ENCODE measurements around the gene CCBE1. TPM values are rescaled to one million over a fixed set of nuclear protein-coding genes. Genes with fewer than 3 reads are reported as not detected.

CCBE1 gene
- total RNA-seq, 2 experiments from 2014 or later: not detected

DNA sequence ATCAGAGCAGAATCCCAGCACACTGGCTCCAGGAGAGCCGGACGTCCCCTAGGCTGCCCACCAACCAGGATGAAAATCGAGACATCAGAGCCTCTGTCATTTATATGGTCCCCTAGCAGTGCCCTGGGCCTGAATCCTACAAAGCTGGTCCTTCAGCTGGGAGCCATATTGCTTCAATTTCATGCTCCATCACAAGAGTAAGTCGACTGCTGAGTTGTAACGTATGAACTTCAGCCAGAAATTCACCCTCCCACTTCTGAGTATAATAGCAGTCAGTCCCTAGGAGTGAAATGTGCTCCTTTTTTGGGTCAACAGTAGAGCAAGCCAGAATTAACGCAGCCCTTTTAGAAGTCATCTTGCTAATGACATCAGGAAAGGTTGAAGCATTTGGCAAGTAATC is 126.4 kb downstream of the CCBE1 start:
- ChIA-PET CTCF (no interaction called here), POLR2A (no interaction called here)
- Mint-ChIP-seq H3K4me3 (no peak overlapping the region), H3K36me3 (ENCODE audit: low read depth) (no peaks in the 10 kb centered on the region), H3K27ac (no peak overlapping the region), H3K27me3 (peaks cover 4% of the 10 kb centered on the region), H3K9me3 (no peaks in the 10 kb centered on the region), H3K4me1 (no peaks in the 10 kb centered on the region)
- no peak for DNase-seq

DNA sequence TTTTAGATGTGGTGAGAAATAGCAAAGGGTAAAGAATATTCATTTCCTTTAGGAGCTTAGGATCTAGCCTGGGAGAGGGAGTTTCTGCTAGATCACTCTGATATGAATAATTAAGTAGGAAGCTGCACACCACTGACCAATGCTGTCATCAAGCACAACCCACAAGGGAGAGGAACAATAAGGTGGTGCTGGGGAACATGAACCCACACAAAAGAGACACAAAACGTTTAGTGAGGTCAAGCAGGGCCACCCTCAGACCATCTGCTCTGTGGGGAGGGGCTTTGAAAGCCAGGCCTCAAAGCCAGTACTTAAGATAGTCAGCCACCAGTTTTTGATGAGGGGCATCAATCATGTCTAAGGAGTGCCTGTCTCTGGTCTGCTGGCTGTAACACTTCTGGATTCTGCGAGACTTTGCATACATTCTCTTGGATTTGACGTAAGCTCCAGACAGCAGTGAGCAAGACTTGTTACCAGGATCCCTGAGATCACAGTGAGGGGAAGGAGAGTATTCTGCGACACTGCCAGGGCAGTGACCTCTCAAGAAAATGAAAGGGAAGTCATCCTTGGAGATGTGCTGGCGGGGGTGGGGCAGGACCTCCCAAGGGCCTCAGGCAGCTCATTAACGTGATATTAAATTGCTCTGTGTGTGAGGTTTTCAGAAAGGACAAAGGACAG is 127.0 kb downstream of the CCBE1 start:
- Mint-ChIP-seq H3K4me3 (no peak overlapping the region), H3K4me1 (no peaks in the 10 kb centered on the region), H3K36me3 (ENCODE audit: low read depth) (no peaks in the 10 kb centered on the region), H3K9me3 (no peaks in the 10 kb centered on the region), H3K27ac (no peak overlapping the region), H3K27me3 (peaks cover 4% of the 10 kb centered on the region)
- ChIA-PET CTCF (interaction anchor here (1.0 kb wide), 1 partner anchor 11 kb away, joined by 3 read pairs; no protein-coding TSS in a partner anchor), POLR2A (no interaction called here)
- no peak for DNase-seq

DNA sequence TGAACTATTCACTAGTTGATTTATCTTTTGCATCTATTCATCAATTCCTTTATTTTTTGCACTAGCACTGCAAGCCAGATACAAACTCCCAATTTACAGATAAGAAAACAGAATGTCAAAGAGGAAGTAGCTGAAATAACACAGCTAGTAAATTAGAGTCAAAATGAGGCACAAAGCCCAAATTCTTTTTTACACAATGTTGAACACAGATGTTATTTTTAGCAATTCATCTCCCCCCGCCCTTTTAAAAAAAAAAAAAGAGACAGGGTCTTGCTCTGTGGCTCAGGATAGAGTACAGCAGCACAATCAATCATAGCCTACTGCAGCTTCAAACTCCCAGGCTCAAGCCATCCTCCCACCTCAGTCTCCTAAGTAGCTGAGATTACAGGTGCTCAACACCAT is 127.8 kb downstream of the CCBE1 start:
- H3K27me3 Mint-ChIP-seq: peaks cover 4% of the 10 kb centered on the region
- CTCF ChIA-PET: interaction anchor here (0.6 to 1.0 kb wide), 2 partner anchors 12 to 269 kb away, joined by 3 to 4 read pairs; no protein-coding TSS in a partner anchor

DNA sequence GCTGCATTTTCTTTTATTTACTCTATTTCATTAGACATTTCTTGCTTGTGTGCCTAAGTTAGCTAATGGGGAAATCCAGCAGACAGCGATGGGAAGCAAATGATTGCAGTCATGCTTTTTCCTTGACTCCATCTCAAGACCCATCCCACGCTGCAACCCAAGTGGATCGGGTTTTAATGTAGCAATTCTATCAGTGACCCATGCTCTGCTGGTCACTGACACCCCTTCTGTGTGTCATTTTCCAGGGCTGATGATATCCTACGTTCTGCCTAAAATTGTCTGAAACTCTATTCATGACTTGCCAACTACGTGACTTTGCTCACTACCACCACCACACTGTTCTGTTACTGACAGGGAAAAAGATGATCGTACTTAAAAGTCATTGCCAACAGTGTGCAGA is 129.8 kb downstream of the CCBE1 start:
- ChIA-PET CTCF (no interaction called here), POLR2A (no interaction called here)

More for the DNA sequence above, 127.8 kb downstream of the CCBE1 start:
- no peaks in the 10 kb centered on the region for H3K9me3 Mint-ChIP-seq
- no peaks in the 10 kb centered on the region for H3K36me3 Mint-ChIP-seq (ENCODE audit: low read depth)
- no peak for DNase-seq
- POLR2A ChIA-PET: no interaction called here
- H3K4me3 Mint-ChIP-seq: no peak overlapping the region
- no peaks in the 10 kb centered on the region for H3K4me1 Mint-ChIP-seq
- H3K27ac Mint-ChIP-seq: no peak overlapping the region

DNA sequence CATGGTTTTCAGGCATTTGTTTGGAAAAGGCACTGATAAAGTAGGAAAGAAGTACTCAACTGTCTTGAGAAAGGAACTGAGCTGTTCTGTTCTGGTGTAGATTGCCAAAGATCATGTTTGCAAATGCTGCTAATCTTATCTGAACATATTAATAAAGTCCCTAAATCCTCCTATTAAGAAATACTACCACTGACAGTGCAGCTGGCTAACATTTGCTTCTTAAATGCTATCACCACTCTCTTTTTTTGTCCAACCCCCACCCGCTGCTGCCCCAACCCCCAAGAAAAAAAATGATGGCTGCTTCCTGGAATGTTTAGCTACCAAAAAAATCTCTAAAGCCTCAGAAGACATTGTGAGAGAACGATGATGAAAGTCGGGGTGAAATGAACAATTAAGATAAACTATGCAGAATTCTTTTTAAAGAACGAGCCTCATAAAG is 130.7 kb downstream of the CCBE1 start:
- CTCF ChIA-PET: no interaction called here
- POLR2A ChIA-PET: no interaction called here
- H3K4me1 Mint-ChIP-seq: no peaks in the 10 kb centered on the region
- no peaks in the 10 kb centered on the region for H3K36me3 Mint-ChIP-seq (ENCODE audit: low read depth)
- H3K4me3 Mint-ChIP-seq: no peak overlapping the region
- no peaks in the 10 kb centered on the region for H3K9me3 Mint-ChIP-seq
- no peak overlapping the region for H3K27ac Mint-ChIP-seq
- H3K27me3 Mint-ChIP-seq: peaks cover 4% of the 10 kb centered on the region
- no peak for DNase-seq

More for the DNA sequence above, 129.8 kb downstream of the CCBE1 start:
- no peaks in the 10 kb centered on the region for H3K9me3 Mint-ChIP-seq
- no peak overlapping the region for H3K4me3 Mint-ChIP-seq
- H3K36me3 Mint-ChIP-seq (ENCODE audit: low read depth): no peaks in the 10 kb centered on the region
- peaks cover 4% of the 10 kb centered on the region for H3K27me3 Mint-ChIP-seq
- H3K27ac Mint-ChIP-seq: no peak overlapping the region
- no peaks in the 10 kb centered on the region for H3K4me1 Mint-ChIP-seq
- DNase-seq: no peak

DNA sequence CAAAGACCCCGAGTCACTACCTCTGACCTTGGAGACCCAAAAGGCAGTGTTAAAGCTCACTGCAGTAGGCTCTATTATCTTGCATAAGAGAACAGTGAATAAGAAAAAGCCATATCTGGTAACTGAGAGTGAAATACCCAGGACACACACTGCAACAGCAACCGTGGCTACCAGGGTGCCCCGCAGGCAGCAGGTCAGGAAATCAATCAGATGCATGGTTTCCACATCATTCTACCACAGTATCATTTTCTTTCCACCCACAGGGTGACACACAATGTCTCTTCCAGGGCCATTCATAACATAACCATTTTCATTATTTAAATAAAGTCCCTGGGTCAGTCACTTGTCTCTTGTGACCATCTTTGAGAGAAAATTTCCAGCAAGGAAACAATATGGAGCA is 131.3 kb downstream of the CCBE1 start:
- Mint-ChIP-seq H3K27ac (no peak overlapping the region), H3K4me3 (no peak overlapping the region), H3K36me3 (ENCODE audit: low read depth) (no peaks in the 10 kb centered on the region), H3K27me3 (peaks cover 4% of the 10 kb centered on the region), H3K4me1 (no peaks in the 10 kb centered on the region), H3K9me3 (no peaks in the 10 kb centered on the region)
- no peak for DNase-seq
- CTCF ChIA-PET: no interaction called here
- POLR2A ChIA-PET: no interaction called here

DNA sequence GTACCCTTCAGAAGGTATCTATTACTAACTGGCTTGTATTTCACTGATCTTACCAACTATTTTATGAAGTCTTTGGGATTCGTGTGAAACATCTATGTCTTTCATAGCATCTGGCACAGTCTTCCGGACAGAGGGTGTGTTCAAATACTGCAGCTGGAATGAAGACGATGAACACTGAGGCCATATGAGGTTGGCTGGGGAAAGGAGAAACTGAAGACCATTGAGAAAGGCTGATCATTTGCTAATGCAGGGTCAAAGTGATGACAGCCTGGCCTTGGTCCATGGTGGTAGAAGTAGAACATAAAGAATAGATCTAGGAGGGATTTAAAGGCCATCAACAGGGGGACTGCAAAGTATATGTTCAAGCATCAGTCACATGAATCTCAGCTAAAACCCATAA is 132.7 kb downstream of the CCBE1 start:
- DNase-seq: no peak
- no peak overlapping the region for H3K4me3 Mint-ChIP-seq
- no peak overlapping the region for H3K27ac Mint-ChIP-seq
- CTCF ChIA-PET: no interaction called here
- no peaks in the 10 kb centered on the region for H3K4me1 Mint-ChIP-seq
- H3K36me3 Mint-ChIP-seq (ENCODE audit: low read depth): no peaks in the 10 kb centered on the region
- no peaks in the 10 kb centered on the region for H3K9me3 Mint-ChIP-seq
- H3K27me3 Mint-ChIP-seq: peaks cover 4% of the 10 kb centered on the region
- POLR2A ChIA-PET: no interaction called here

DNA sequence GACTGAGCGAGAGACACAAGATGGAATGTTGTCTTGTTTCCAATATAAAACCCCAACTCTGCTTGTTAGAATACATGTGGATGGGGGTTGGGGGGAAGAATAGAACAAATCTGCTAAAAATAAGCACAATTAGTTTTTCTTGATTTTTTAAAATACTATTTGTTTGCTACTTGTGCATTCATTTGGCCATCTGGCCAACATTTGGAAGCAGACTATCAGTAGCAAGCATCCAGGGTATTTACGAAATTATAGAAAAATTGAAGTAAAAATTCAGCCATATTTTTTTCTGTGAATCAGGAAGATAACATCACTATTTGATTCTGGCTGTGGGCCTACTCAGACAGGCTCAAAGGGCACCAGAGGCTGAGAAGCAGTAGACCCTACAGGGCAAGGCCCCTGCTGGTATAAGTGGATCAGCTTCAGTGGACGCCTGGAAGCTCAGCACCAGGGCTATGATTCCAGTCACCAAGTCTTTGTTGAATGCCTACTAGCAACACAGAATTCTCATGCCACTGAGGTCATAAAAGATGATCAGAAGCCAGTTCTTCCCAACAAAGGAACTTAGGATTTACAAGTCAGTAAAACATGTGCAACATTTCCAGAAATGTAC is 133.9 kb downstream of the CCBE1 start:
- H3K4me1 Mint-ChIP-seq: no peaks in the 10 kb centered on the region

DNA sequence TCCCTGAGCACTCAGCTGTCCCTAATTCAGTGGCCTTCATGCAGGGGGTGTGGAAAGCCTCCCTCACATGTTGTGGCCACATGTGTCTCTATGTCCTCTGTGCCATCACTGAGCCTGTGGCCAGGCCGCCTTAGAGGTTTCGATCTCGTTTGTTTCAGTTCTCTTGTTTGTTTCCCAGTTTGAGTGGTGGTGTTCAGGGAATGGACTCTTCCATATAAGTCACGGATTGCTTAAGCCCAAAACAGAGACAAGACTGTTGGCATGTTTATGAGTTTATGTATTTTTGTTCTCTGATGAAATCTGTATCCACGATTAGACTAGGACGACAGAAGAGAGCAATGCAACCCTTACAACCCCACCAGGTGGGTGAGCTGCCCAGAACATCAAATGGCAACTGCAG is 134.5 kb downstream of the CCBE1 start:
- POLR2A ChIA-PET: no interaction called here
- CTCF ChIA-PET: no interaction called here
- H3K36me3 Mint-ChIP-seq (ENCODE audit: low read depth): no peaks in the 10 kb centered on the region
- no peaks in the 10 kb centered on the region for H3K9me3 Mint-ChIP-seq
- no peak overlapping the region for H3K4me3 Mint-ChIP-seq
- no peak for DNase-seq
- no peaks in the 10 kb centered on the region for H3K4me1 Mint-ChIP-seq
- peaks cover 2% of the 10 kb centered on the region for H3K27me3 Mint-ChIP-seq
- H3K27ac Mint-ChIP-seq: no peak overlapping the region

More for the DNA sequence above, 133.9 kb downstream of the CCBE1 start:
- ChIA-PET POLR2A (no interaction called here), CTCF (no interaction called here)
- Mint-ChIP-seq H3K4me3 (no peak overlapping the region), H3K9me3 (no peaks in the 10 kb centered on the region), H3K27ac (no peak overlapping the region), H3K36me3 (ENCODE audit: low read depth) (no peaks in the 10 kb centered on the region), H3K27me3 (peaks cover 2% of the 10 kb centered on the region)
- no peak for DNase-seq

DNA sequence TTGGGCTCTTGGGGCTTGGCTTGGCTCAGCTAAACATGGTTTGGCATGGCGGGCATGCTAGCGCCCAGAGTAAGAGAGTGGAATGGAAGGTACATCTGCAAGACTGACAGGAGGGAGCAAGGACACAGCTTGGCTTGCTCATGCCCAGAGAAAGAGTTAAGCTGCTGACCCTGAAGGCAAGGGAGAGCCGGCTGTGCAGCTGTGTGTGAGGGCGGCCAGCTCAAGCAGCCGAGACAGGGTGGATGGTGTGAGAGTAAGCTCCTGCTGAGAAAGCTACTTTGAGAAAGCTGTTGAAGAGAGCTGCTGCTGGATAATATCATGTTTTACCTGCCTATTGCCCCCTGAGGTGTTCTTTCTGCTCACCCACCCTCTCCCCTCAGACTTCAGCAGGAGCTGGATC is 135.6 kb downstream of the CCBE1 start:
- Mint-ChIP-seq H3K36me3 (ENCODE audit: low read depth) (no peaks in the 10 kb centered on the region), H3K27ac (no peak overlapping the region), H3K27me3 (no peaks in the 10 kb centered on the region), H3K4me3 (no peak overlapping the region), H3K4me1 (no peaks in the 10 kb centered on the region), H3K9me3 (no peaks in the 10 kb centered on the region)
- no peak for DNase-seq
- CTCF ChIA-PET: no interaction called here
- POLR2A ChIA-PET: no interaction called here

DNA sequence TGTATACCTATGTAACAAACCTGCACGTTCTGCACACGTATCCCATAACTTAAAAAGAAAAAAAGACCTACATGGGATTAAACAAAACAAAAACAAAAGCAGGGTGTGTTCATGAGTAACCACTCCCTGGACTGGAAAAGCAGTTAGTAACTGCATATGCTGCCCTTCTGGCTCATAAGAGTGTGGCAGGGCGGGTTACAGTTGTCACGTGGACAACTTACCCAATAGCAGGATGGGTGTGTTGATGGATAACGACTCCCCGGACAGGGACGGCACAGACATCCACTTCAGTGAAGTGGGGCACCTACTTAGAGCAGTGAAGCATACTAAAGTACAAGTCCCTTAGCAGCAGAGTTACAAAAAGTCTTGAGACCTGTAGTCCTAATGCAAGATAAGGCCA is 136.7 kb downstream of the CCBE1 start:
- Mint-ChIP-seq H3K36me3 (ENCODE audit: low read depth) (no peaks in the 10 kb centered on the region), H3K4me3 (no peak overlapping the region), H3K27ac (no peak overlapping the region), H3K9me3 (no peaks in the 10 kb centered on the region), H3K27me3 (no peaks in the 10 kb centered on the region), H3K4me1 (no peaks in the 10 kb centered on the region)
- ChIA-PET POLR2A (no interaction called here), CTCF (no interaction called here)
- DNase-seq: no peak

DNA sequence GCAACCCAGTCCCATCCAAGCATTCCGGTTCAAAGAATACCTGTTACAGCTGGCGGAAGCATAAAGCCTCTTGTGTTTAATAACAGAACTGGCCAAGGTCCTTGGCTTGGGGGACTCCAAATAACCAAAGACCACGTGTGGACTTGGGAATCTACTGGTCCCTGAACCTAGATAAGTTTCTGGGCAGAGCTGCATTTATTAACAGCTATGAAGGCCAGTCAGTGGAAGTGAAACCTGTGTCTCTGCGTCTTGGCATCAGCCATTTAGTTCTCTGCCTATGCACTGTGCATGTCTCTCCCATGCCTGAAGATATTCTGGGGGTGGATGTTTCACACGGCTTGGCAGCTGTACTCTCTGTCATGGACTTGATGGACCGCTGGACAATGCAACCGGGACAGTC is 137.7 kb downstream of the CCBE1 start:
- H3K36me3 Mint-ChIP-seq (ENCODE audit: low read depth): no peaks in the 10 kb centered on the region
- no peak overlapping the region for H3K27ac Mint-ChIP-seq
- DNase-seq: no peak
- CTCF ChIA-PET: no interaction called here
- POLR2A ChIA-PET: no interaction called here
- H3K27me3 Mint-ChIP-seq: no peaks in the 10 kb centered on the region
- H3K4me3 Mint-ChIP-seq: no peak overlapping the region
- H3K9me3 Mint-ChIP-seq: no peaks in the 10 kb centered on the region
- no peaks in the 10 kb centered on the region for H3K4me1 Mint-ChIP-seq

DNA sequence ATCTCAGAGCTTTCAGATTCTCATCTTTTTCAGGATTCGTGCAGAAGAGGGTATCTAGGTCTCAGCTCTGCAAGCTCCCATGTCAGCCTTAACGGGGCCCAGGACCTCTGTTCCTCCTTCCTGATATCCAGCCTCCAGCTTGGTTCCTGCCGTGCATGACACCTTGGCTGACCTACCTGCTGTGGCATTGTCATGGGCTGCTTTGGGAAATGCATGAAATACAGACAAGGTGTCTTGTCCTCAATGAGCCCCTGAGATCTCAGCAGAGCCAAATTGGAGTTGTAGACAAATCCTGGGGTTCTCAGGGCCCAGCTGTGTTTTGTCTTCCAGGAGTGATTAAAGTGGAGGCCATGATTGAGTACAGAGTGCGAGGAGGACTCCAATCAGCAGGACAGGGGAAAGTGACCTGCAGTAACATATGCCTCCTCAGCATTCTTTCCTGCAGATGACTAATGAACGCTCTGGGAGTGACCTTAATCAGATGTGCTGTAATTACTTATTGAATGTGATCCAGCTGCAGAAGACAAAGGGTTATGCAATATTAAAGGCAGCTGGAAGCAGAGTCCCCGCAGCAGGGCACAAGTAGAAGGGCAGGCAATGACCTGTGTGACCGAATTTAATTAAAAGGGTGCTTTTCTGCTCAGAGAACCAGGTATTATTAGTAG is 141.1 kb downstream of the CCBE1 start:
- POLR2A ChIA-PET: no interaction called here
- no peaks in the 10 kb centered on the region for H3K36me3 Mint-ChIP-seq (ENCODE audit: low read depth)
- no peaks in the 10 kb centered on the region for H3K27me3 Mint-ChIP-seq

DNA sequence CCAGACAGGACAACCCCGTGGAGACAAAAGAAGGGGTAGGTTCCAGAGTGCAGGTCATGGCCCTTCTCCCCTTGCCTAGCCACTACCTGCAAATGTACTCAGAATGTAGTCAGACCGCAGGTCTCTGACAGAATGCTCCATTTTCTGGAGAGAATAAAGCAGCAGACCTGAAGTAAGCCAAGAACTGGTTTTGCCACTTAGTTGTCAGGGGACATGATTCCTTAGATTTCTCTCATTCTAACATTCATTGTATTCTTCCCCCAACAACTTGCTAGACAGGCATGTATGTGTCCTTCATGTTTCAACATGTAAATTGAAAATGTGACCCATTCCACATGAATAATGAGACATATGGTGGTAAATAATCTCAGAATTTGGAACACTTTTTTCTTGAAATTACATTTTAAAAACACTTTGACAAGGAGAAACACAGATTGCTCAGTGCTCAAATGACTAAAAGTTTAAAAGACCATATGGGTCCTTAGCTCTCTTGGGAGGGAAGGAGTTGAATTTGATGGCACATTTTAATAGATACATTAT is 142.4 kb downstream of the CCBE1 start:
- H3K36me3 Mint-ChIP-seq (ENCODE audit: low read depth): no peaks in the 10 kb centered on the region
- no peaks in the 10 kb centered on the region for H3K9me3 Mint-ChIP-seq
- DNase-seq: no peak
- ChIA-PET CTCF (no interaction called here), POLR2A (no interaction called here)
- no peak overlapping the region for H3K27ac Mint-ChIP-seq
- H3K4me1 Mint-ChIP-seq: no peaks in the 10 kb centered on the region
- H3K27me3 Mint-ChIP-seq: no peaks in the 10 kb centered on the region
- H3K4me3 Mint-ChIP-seq: no peak overlapping the region

More for the DNA sequence above, 141.1 kb downstream of the CCBE1 start:
- DNase-seq: no peak
- H3K4me3 Mint-ChIP-seq: no peak overlapping the region
- CTCF ChIA-PET: no interaction called here
- no peak overlapping the region for H3K27ac Mint-ChIP-seq
- H3K4me1 Mint-ChIP-seq: no peaks in the 10 kb centered on the region
- H3K9me3 Mint-ChIP-seq: no peaks in the 10 kb centered on the region
